ENCODE results near the gene GSDMA. TPM values are rescaled to one million over a fixed set of nuclear protein-coding genes. Genes with fewer than 3 reads are reported as not detected.

Gene GSDMA
- total RNA-seq, 1 experiment from 2014 or later = not detected

GRCh38 chr17:39952680-39953470 lies 9.9 kb upstream of the GSDMA start:
- WGBS (ENCODE audit: extremely low coverage, insufficient read length, low lambda C conversion rate) = no CpG with 5 or more reads among the region's 55 CpGs
- no peak overlapping the region for H3K27ac ChIP-seq (ENCODE audit: insufficient read length, low read depth, low read length)
- H3K23ac ChIP-seq (ENCODE audit: insufficient read length, low read depth, low read length) = no peak overlapping the region
- no peaks in the 10 kb centered on the region for H3K9me3 ChIP-seq (ENCODE audit: control insufficient read depth, low read depth, low read length)
- Mint-ChIP-seq H3K27me3 (ENCODE audit: low read depth) (peaks cover 18% of the 10 kb centered on the region), H3K9me3 (no peaks in the 10 kb centered on the region; a peak in 1 of 5 replicates), H3K36me3 (ENCODE audit: insufficient read depth in 1 of 3, low read depth in 3 of 3) (no peaks in the 10 kb centered on the region), H3K27ac (peak overlapping the region in 2 of 3 experiments; percentile 98; a peak in 4 of 7 replicates), H3K4me1 (peaks cover 17 to 22% of the 10 kb centered on the region in 2 experiments), H3K4me3 (peak overlapping the region; percentile 81 to 91)
- no peak overlapping the region for H4K5ac ChIP-seq (ENCODE audit: insufficient read length, low read depth, low read length)
- H3K79me1 ChIP-seq (ENCODE audit: insufficient read depth, low read depth, low read length, poor library complexity, severe bottlenecking) = no peaks in the 10 kb centered on the region
- no peak overlapping the region for H2BK20ac ChIP-seq (ENCODE audit: low read depth, low read length, poor library complexity, severe bottlenecking)
- H4K8ac ChIP-seq (replicated peaks; ENCODE audit: insufficient read length, low read depth, low read length) = no peak overlapping the region
- peaks cover 2% of the 10 kb centered on the region; the same call in 1 of the 2 replicates for H3K4me1 ChIP-seq (ENCODE audit: insufficient read depth, low read length)
- H3K9ac ChIP-seq (ENCODE audit: extremely low read depth, insufficient read length, low read length) = no peak overlapping the region
- H2BK120ac ChIP-seq (ENCODE audit: low read depth, low read length, poor library complexity, severe bottlenecking) = no peak overlapping the region
- peaks cover 8% of the 10 kb centered on the region for H3K23me2 ChIP-seq (ENCODE audit: insufficient read length, low read depth, low read length, poor library complexity, severe bottlenecking)
- no peak overlapping the region for H2BK15ac ChIP-seq (ENCODE audit: low read depth, low read length)
- H2AK5ac ChIP-seq (ENCODE audit: insufficient read length, low read length) = no peak overlapping the region
- peak overlapping the region; percentile 59 for H3K18ac ChIP-seq (ENCODE audit: insufficient read length, low read depth, low read length)
- H2BK12ac ChIP-seq (ENCODE audit: insufficient read length, low read depth, low read length) = no peak overlapping the region
- H4K91ac ChIP-seq (ENCODE audit: insufficient read length, low read depth, low read length) = no peak overlapping the region
- H3K14ac ChIP-seq (ENCODE audit: insufficient read depth, low read length) = peak overlapping the region; percentile 85
- H3K79me2 ChIP-seq (ENCODE audit: insufficient read depth, low read length) = no peaks in the 10 kb centered on the region
- TF ChIP-seq, protein P1, sequence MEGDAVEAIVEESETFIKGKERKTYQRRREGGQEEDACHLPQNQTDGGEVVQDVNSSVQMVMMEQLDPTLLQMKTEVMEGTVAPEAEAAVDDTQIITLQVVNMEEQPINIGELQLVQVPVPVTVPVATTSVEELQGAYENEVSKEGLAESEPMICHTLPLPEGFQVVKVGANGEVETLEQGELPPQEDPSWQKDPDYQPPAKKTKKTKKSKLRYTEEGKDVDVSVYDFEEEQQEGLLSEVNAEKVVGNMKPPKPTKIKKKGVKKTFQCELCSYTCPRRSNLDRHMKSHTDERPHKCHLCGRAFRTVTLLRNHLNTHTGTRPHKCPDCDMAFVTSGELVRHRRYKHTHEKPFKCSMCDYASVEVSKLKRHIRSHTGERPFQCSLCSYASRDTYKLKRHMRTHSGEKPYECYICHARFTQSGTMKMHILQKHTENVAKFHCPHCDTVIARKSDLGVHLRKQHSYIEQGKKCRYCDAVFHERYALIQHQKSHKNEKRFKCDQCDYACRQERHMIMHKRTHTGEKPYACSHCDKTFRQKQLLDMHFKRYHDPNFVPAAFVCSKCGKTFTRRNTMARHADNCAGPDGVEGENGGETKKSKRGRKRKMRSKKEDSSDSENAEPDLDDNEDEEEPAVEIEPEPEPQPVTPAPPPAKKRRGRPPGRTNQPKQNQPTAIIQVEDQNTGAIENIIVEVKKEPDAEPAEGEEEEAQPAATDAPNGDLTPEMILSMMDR (conservative IDR thresholded peaks at IDR 0.05) = no peak
- H3K4ac ChIP-seq (ENCODE audit: low read depth, low read length) = no peak overlapping the region
- H2BK5ac ChIP-seq (ENCODE audit: insufficient read length, low read length) = no peak overlapping the region
- H3K27me3 ChIP-seq (ENCODE audit: insufficient read depth, low read length) = no peaks in the 10 kb centered on the region
- DNase-seq = peak; percentile 100
- no peak overlapping the region for H3T11ph ChIP-seq (ENCODE audit: low read length)
- H4K20me1 ChIP-seq (ENCODE audit: control insufficient read depth, insufficient read depth, insufficient read length) = no peaks in the 10 kb centered on the region
- H3K56ac ChIP-seq (ENCODE audit: insufficient read length, low read depth, low read length) = no peak overlapping the region
- H2AFZ ChIP-seq (ENCODE audit: low read length) = no peak overlapping the region
- H3K4me2 ChIP-seq (ENCODE audit: insufficient read depth, insufficient read length, low read length) = peak overlapping the region; percentile 65

Data from H9 (cell line).